WTC11 (cell line): ENCODE data around the gene AKNAD1. TPM values are rescaled to one million over a fixed set of nuclear protein-coding genes. Genes with fewer than 3 reads are reported as not detected.

Experiments
- ATAC-seq: fragments of 200-7000 bp; cut with Tn5 transposase; 2 replicates; pipeline ENCODE4 v1.10.0; 2021; ENCODE audit warnings: mild to moderate bottlenecking, moderate library complexity
- CTCF ChIA-PET: fragments of 300-600 bp; sonication (Branson Sonifier 250); formaldehyde crosslinking; loops from one replicate; lab custom pipeline; 2021; ENCODE audit warnings: antibody characterized with exemption; lab: Charles Lee
- POLR2A ChIA-PET: fragments of 350-600 bp; sonication (Branson Sonifier 250); formaldehyde crosslinking; loops from one replicate; lab custom pipeline; 2021; ENCODE audit warnings: antibody characterized with exemption; lab: Charles Lee
- DNase-seq: peaks from one replicate; pipeline ENCODE4 v3.0.0; 2021; ENCODE audit warnings: low spot score
- H3K27ac Mint-ChIP-seq: 2 replicates; pipeline ENCODE4 v1.8.0; 2021; ENCODE audit warnings: mixed read lengths
- H3K27me3 Mint-ChIP-seq: 2 replicates; pipeline ENCODE4 v1.8.0; 2021; ENCODE audit warnings: low read depth, mild to moderate bottlenecking, moderate library complexity, mixed read lengths
- H3K36me3 Mint-ChIP-seq: 2 replicates; pipeline ENCODE4 v1.8.0; 2021; ENCODE audit warnings: mixed read lengths
- H3K4me1 Mint-ChIP-seq: 2 replicates; pipeline ENCODE4 v1.8.0; 2022; ENCODE audit warnings: mixed read lengths
- H3K4me3 Mint-ChIP-seq: 2 replicates; pipeline ENCODE4 v1.8.0; 2021; ENCODE audit warnings: mild to moderate bottlenecking, moderate library complexity, mixed read lengths
- H3K9me3 Mint-ChIP-seq: 2 replicates; pipeline ENCODE4 v1.8.0; 2021; ENCODE audit warnings: mixed read lengths
- CBFB ChIP-seq: sonication (generic); formaldehyde crosslinking; IDR thresholded peaks from 2 replicates; pipeline ENCODE4 v1.8.1; 2022; ENCODE audit warnings: mild to moderate bottlenecking, low read depth, missing genetic modification reagents
- CREB1 ChIP-seq: sonication (generic); formaldehyde crosslinking; IDR thresholded peaks from 2 replicates; pipeline ENCODE4 v1.8.0; 2023; ENCODE audit warnings: mild to moderate bottlenecking, missing genetic modification reagents
- CTCF ChIP-seq: fragments of 200-600 bp; IDR thresholded peaks from 2 replicates; pipeline ENCODE4 v1.8.0; 2022; ENCODE audit warnings: antibody characterized with exemption
- ESRRA ChIP-seq: sonication (generic); formaldehyde crosslinking; IDR thresholded peaks from 2 replicates; pipeline ENCODE4 v1.8.1; 2022; ENCODE audit warnings: mild to moderate bottlenecking, missing genetic modification reagents, borderline replicate concordance
- FOXJ3 ChIP-seq: sonication (generic); formaldehyde crosslinking; IDR thresholded peaks from 2 replicates; pipeline ENCODE4 v1.9.0; 2021; ENCODE audit warnings: missing genetic modification reagents, mild to moderate bottlenecking, borderline replicate concordance
- FOXP1 ChIP-seq: sonication (generic); formaldehyde crosslinking; IDR thresholded peaks from 2 replicates; pipeline ENCODE4 v1.8.0; 2022; ENCODE audit warnings: missing genetic modification reagents, mild to moderate bottlenecking, moderate library complexity, borderline replicate concordance
- GRHL2 ChIP-seq: fragments of 250-450 bp; sonication (Bioruptor Pico); IDR thresholded peaks from 2 replicates; pipeline ENCODE4 v1.8.0; 2022; ENCODE audit warnings: mild to moderate bottlenecking, moderate library complexity; ENCODE audit not compliant: insufficient replicate concordance, severe bottlenecking
- IRF1 ChIP-seq: sonication (generic); formaldehyde crosslinking; IDR thresholded peaks from 2 replicates; pipeline ENCODE4 v1.8.0; 2023; ENCODE audit warnings: missing genetic modification reagents
- NR3C1 ChIP-seq: sonication (generic); formaldehyde crosslinking; conservative IDR thresholded peaks from 2 replicates; pipeline ENCODE4 v1.8.1; 2023; ENCODE audit warnings: low read depth, mild to moderate bottlenecking, missing genetic modification reagents
- RORB ChIP-seq: fragments of 250-450 bp; sonication (Bioruptor Pico); IDR thresholded peaks from 2 replicates; pipeline ENCODE4 v1.9.0; 2021; ENCODE audit warnings: mild to moderate bottlenecking
- SMAD3 ChIP-seq: sonication (generic); formaldehyde crosslinking; IDR thresholded peaks from 2 replicates; pipeline ENCODE4 v1.8.0; 2022; ENCODE audit warnings: missing genetic modification reagents, mild to moderate bottlenecking, borderline replicate concordance
- SMAD4 ChIP-seq: sonication (generic); formaldehyde crosslinking; IDR thresholded peaks from 2 replicates; pipeline ENCODE4 v1.8.0; 2022; ENCODE audit warnings: mild to moderate bottlenecking, missing genetic modification reagents
- SP1 ChIP-seq: sonication (generic); formaldehyde crosslinking; conservative IDR thresholded peaks from 2 replicates; pipeline ENCODE4 v1.8.1; 2022; ENCODE audit warnings: missing genetic modification reagents
- TCF7 ChIP-seq: sonication (generic); formaldehyde crosslinking; IDR thresholded peaks from 2 replicates; pipeline ENCODE4 v1.8.0; 2022; ENCODE audit warnings: mild to moderate bottlenecking, low read depth, missing genetic modification reagents, moderate library complexity
- TEAD1 ChIP-seq: sonication (generic); formaldehyde crosslinking; IDR thresholded peaks from 2 replicates; pipeline ENCODE4 v1.8.0; 2022; ENCODE audit warnings: mild to moderate bottlenecking, missing genetic modification reagents
- USF1 ChIP-seq: sonication (generic); formaldehyde crosslinking; IDR thresholded peaks from 2 replicates; pipeline ENCODE4 v1.8.0; 2022; ENCODE audit warnings: mild to moderate bottlenecking, missing genetic modification reagents
- ZBTB21 ChIP-seq: sonication (generic); formaldehyde crosslinking; IDR thresholded peaks from 2 replicates; pipeline ENCODE4 v1.8.1; 2023; ENCODE audit warnings: mild to moderate bottlenecking, missing genetic modification reagents, borderline replicate concordance
- ZBTB43 ChIP-seq: sonication (generic); formaldehyde crosslinking; IDR thresholded peaks from 2 replicates; pipeline ENCODE4 v1.8.1; 2023; ENCODE audit warnings: mild to moderate bottlenecking, missing genetic modification reagents
- total RNA-seq: library from RNA; stranded (reverse); gene quantifications from 3 replicates; pipeline ENCODE4 v1.2.3, GENCODE V29; 2021
- TF ChIP-seq, protein P1 (sequence below): sonication (generic); formaldehyde crosslinking; IDR thresholded peaks from 2 replicates; pipeline ENCODE4 v1.8.0; 2022; ENCODE audit warnings: mild to moderate bottlenecking, missing genetic modification reagents
- TF ChIP-seq, protein P2 (sequence below): sonication (generic); formaldehyde crosslinking; IDR thresholded peaks from 2 replicates; pipeline ENCODE4 v1.8.1; 2023; ENCODE audit warnings: mild to moderate bottlenecking, missing genetic modification reagents, borderline replicate concordance
- TF ChIP-seq, protein P3 (sequence below): sonication (generic); formaldehyde crosslinking; IDR thresholded peaks from 2 replicates; pipeline ENCODE4 v1.8.1; 2023; ENCODE audit warnings: mild to moderate bottlenecking, missing genetic modification reagents, moderate library complexity

AKNAD1 gene
- total RNA-seq, 1 experiment from 2014 or later: not detected

DNA sequence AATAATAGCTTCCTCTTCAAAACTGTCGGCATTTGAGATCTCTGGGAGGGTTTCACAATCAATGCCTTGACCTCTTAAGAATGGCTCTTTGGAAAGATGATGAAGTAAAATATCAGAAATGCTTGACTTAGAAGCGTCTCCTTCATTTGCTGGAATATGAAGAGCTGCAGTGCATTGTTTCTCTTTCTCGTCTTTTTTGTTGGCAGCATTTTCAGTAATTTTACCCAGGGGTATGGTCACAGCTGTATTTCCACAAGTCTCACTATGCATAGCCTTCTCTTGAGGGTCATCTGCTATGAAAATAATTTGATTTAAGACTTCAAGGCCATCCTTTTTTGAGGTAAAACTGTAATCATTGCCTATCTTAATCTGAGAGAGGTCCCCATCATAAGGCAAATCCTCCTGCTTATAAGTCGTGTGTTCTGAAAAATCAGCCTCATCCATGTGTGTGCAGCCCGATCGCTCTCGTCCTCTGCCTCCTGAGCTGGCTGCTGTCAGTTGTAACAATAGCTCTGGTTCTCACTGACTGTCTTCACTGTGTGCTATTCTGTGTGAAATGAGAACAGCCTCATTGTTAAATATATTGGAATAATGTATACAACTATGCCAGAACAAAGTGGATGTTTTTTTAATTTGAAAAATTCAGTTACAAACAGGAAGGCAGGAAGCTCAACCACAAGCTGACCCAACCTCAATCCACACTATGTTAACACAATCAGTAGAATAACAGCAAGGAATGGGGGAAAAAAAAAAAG is 4.5 kb downstream of the AKNAD1 start (continued):
- TF ChIP-seq, protein P1, sequence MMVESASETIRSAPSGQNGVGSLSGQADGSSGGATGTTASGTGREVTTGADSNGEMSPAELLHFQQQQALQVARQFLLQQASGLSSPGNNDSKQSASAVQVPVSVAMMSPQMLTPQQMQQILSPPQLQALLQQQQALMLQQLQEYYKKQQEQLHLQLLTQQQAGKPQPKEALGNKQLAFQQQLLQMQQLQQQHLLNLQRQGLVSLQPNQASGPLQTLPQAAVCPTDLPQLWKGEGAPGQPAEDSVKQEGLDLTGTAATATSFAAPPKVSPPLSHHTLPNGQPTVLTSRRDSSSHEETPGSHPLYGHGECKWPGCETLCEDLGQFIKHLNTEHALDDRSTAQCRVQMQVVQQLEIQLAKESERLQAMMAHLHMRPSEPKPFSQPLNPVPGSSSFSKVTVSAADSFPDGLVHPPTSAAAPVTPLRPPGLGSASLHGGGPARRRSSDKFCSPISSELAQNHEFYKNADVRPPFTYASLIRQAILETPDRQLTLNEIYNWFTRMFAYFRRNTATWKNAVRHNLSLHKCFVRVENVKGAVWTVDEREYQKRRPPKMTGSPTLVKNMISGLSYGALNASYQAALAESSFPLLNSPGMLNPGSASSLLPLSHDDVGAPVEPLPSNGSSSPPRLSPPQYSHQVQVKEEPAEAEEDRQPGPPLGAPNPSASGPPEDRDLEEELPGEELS (CRISPR knock-in tag): no peak
- TF ChIP-seq RORB (CRISPR knock-in tag) (no peak), FOXP1 (CRISPR knock-in tag) (no peak), ZBTB43 (no peak), CBFB (CRISPR knock-in tag) (no peak), NR3C1 (no peak), SMAD4 (no peak)

- TF ChIP-seq, protein P2, sequence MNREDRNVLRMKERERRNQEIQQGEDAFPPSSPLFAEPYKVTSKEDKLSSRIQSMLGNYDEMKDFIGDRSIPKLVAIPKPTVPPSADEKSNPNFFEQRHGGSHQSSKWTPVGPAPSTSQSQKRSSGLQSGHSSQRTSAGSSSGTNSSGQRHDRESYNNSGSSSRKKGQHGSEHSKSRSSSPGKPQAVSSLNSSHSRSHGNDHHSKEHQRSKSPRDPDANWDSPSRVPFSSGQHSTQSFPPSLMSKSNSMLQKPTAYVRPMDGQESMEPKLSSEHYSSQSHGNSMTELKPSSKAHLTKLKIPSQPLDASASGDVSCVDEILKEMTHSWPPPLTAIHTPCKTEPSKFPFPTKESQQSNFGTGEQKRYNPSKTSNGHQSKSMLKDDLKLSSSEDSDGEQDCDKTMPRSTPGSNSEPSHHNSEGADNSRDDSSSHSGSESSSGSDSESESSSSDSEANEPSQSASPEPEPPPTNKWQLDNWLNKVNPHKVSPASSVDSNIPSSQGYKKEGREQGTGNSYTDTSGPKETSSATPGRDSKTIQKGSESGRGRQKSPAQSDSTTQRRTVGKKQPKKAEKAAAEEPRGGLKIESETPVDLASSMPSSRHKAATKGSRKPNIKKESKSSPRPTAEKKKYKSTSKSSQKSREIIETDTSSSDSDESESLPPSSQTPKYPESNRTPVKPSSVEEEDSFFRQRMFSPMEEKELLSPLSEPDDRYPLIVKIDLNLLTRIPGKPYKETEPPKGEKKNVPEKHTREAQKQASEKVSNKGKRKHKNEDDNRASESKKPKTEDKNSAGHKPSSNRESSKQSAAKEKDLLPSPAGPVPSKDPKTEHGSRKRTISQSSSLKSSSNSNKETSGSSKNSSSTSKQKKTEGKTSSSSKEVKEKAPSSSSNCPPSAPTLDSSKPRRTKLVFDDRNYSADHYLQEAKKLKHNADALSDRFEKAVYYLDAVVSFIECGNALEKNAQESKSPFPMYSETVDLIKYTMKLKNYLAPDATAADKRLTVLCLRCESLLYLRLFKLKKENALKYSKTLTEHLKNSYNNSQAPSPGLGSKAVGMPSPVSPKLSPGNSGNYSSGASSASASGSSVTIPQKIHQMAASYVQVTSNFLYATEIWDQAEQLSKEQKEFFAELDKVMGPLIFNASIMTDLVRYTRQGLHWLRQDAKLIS: no peak
- TF ChIP-seq CTCF: no peak
- no peak for TF ChIP-seq ZBTB21 (CRISPR knock-in tag)
- TF ChIP-seq CREB1 (CRISPR knock-in tag): no peak
- TF ChIP-seq TEAD1: no peak
- TF ChIP-seq TCF7 (CRISPR knock-in tag): no peak
- TF ChIP-seq FOXJ3: no peak
- no peak for TF ChIP-seq GRHL2
- TF ChIP-seq SMAD3 (CRISPR knock-in tag): no peak
- TF ChIP-seq SP1: no peak
- TF ChIP-seq, protein P3, sequence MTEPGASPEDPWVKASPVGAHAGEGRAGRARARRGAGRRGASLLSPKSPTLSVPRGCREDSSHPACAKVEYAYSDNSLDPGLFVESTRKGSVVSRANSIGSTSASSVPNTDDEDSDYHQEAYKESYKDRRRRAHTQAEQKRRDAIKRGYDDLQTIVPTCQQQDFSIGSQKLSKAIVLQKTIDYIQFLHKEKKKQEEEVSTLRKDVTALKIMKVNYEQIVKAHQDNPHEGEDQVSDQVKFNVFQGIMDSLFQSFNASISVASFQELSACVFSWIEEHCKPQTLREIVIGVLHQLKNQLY: no peak
- no peak for TF ChIP-seq IRF1 (CRISPR knock-in tag)
- TF ChIP-seq USF1 (CRISPR knock-in tag): no peak
- no peak for TF ChIP-seq ESRRA (CRISPR knock-in tag)
- TF ChIP-seq ZBTB43: no peak
- no peaks in the 10 kb centered on the region; the same call in 1 of the 2 replicates for H3K27me3 Mint-ChIP-seq
- no peak overlapping the region for H3K27ac Mint-ChIP-seq
- no peak overlapping the region for H3K4me3 Mint-ChIP-seq
- H3K36me3 Mint-ChIP-seq: no peaks in the 10 kb centered on the region
- no peak for DNase-seq
- no peaks in the 10 kb centered on the region for H3K9me3 Mint-ChIP-seq
- CTCF ChIA-PET: no interaction called here
- POLR2A ChIA-PET: no interaction called here
- no peak for ATAC-seq
- 0 out of 2 replicates have a peak, but pooled peaks cover 1% of the 10 kb centered on the region for H3K4me1 Mint-ChIP-seq
Measured at GRCh38 chr1:108851567-108851966, 5.3 kb downstream of the AKNAD1 start.
